Measurements from ENCODE around the gene PIK3R1.

- TF ChIP-seq CREB1 (IDR thresholded peaks at IDR 0.05; ENCODE audit: low read depth) (no peak), YY1 (IDR thresholded peaks at IDR 0.05; ENCODE audit: low read depth) (no peak), TCF12 (IDR thresholded peaks at IDR 0.05; ENCODE audit: low read depth) (no peak), EGR1 (IDR thresholded peaks at IDR 0.05) (no peak; the same call in 1 of the 2 replicates), MAX (IDR thresholded peaks at IDR 0.05) (no peak), EP300 (IDR thresholded peaks at IDR 0.05; ENCODE audit: borderline replicate concordance) (no peak), ZBTB7A (IDR thresholded peaks at IDR 0.05; ENCODE audit: low read depth) (no peak)
These were observed 911 bp upstream of the PIK3R1 start for GRCh38 chr5:68214482-68215207.
